ENCODE results near the gene HIGD1C.

GRCh38 chr12:50934371-50934851, 17.9 kb upstream of the HIGD1C start:
- TF ChIP-seq EZH2phosphoT487 (IDR thresholded peaks at IDR 0.05; ENCODE audit: insufficient read depth, low read depth) (no peak), EZH2 (IDR thresholded peaks at IDR 0.05; ENCODE audit: insufficient read depth, poor library complexity, severe bottlenecking) (no peak)

All from GM23248 (cell line).